SK-N-SH (cell line): ENCODE measurements around the gene PAFAH1B1. TPM values are rescaled to one million over a fixed set of nuclear protein-coding genes. Genes with fewer than 3 reads are reported as not detected.

Experiments
- CTCF ChIA-PET: fragments of 300-600, 350-600 bp; formaldehyde crosslinking; extraction: SDS; loops from one replicate; lab custom pipeline; 2021; lab: Yijun Ruan, JAX
- POLR2A ChIA-PET: fragments of 350-600 bp; sonication (Branson Sonifier 250); formaldehyde crosslinking; extraction: SDS; loops from one replicate; lab custom pipeline; 2020; ENCODE audit warnings: antibody characterized with exemption, inconsistent platforms; lab: Yijun Ruan, JAX
- DNase-seq: peaks from one replicate; pipeline ENCODE4 v3.0.0; 2012
- H2AFZ ChIP-seq: fragments of 200-600 bp; sonication (generic); 2 replicates; pipeline ENCODE4 v1.8.1; 2016; ENCODE audit warnings: antibody characterized with exemption, mild to moderate bottlenecking, low read depth
- H3F3A ChIP-seq: fragments of 200-600 bp; sonication (generic); replicated peaks from 2 replicates; pipeline ENCODE3; 2016; ENCODE audit warnings: antibody characterized with exemption, mild to moderate bottlenecking; ENCODE audit not compliant: insufficient read depth
- H3K27ac ChIP-seq, 2 experiments: fragments of 200-500 bp in 1 of 2; fragments of 200-600 bp in 1 of 2; sonication (Bioruptor generic) in 1 of 2; sonication (generic), shearing (Covaris generic) in 1 of 2; 2 replicates each; pipeline versions ENCODE4 v1.5.1 to v1.6.1; 2014 to 2016; ENCODE audit warnings: low read depth in 2 of 2, inconsistent platforms in 1 of 2, low read length in 1 of 2, mild to moderate bottlenecking in 1 of 2, mixed read lengths in 1 of 2
- H3K27me3 ChIP-seq: fragments of 200-600 bp; sonication (generic), shearing (Covaris generic); 2 replicates; pipeline ENCODE4 v1.6.1; 2016; ENCODE audit warnings: mixed run types; ENCODE audit not compliant: insufficient read depth
- H3K36me3 ChIP-seq, 2 experiments: fragments of 200-500 bp in 1 of 2; fragments of 200-600 bp in 1 of 2; sonication (Bioruptor generic) in 1 of 2; sonication (generic) in 1 of 2; replicated peaks in 1 of 2; 2 replicates each; pipeline versions ENCODE3 to v1.5.1; 2014 to 2016; ENCODE audit warnings: low read length in 1 of 2, mild to moderate bottlenecking in 1 of 2; ENCODE audit not compliant: insufficient read depth in 2 of 2, control insufficient read depth in 1 of 2
- H3K4me1 ChIP-seq, 2 experiments: fragments of 200-500 bp in 1 of 2; fragments of 200-600 bp in 1 of 2; sonication (Bioruptor generic) in 1 of 2; sonication (generic), shearing (Covaris generic) in 1 of 2; 2 replicates each; pipeline versions ENCODE4 v1.5.1 to v1.6.1; 2014 to 2016; ENCODE audit warnings: low read depth in 1 of 2, low read length in 1 of 2, mixed run types in 1 of 2; ENCODE audit not compliant: insufficient read depth in 2 of 2, control insufficient read depth in 1 of 2
- H3K4me2 ChIP-seq: fragments of 200-600 bp; sonication (generic), shearing (Covaris generic); 2 replicates; pipeline ENCODE4 v1.6.1; 2017; ENCODE audit warnings: mixed run types
- H3K4me3 ChIP-seq, 2 experiments: fragments of 200-500 bp in 1 of 2; fragments of 200-600 bp in 1 of 2; sonication (Bioruptor generic) in 1 of 2; sonication (generic), shearing (Covaris generic) in 1 of 2; 2 replicates each; pipeline versions ENCODE4 v1.5.1 to v1.8.1; 2014 to 2016; ENCODE audit warnings: low read depth in 2 of 2, inconsistent platforms in 1 of 2, low read length in 1 of 2, mild to moderate bottlenecking in 1 of 2, mixed read lengths in 1 of 2, moderate library complexity in 1 of 2
- H3K79me2 ChIP-seq: fragments of 200-600 bp; sonication (generic); 2 replicates; pipeline ENCODE4 v1.8.1; 2017; ENCODE audit warnings: mild to moderate bottlenecking; ENCODE audit not compliant: insufficient read depth
- H3K9ac ChIP-seq: fragments of 200-600 bp; sonication (generic); 2 replicates; pipeline ENCODE4 v1.6.1; 2017; ENCODE audit warnings: mixed run types
- H3K9me2 ChIP-seq: fragments of 200-600 bp; sonication (generic); 2 replicates; pipeline ENCODE4 v1.6.1; 2017; ENCODE audit warnings: mixed run types
- H3K9me3 ChIP-seq: fragments of 200-600 bp; sonication (generic); 2 replicates; pipeline ENCODE4 v1.6.1; 2017; ENCODE audit warnings: mixed run types, mild to moderate bottlenecking, moderate library complexity
- H4K20me1 ChIP-seq: fragments of 200-600 bp; sonication (generic); 2 replicates; pipeline ENCODE4 v1.6.1; 2017; ENCODE audit warnings: mild to moderate bottlenecking, mixed run types; ENCODE audit not compliant: insufficient read depth
- CHD2 ChIP-seq: fragments of 150-350 bp; IDR thresholded peaks from 2 replicates; pipeline ENCODE4 v1.6.1; 2018; ENCODE audit warnings: low read length; ENCODE audit not compliant: partially characterized antibody
- CTCF ChIP-seq: fragments of 200-600 bp; sonication (generic); IDR thresholded peaks from 2 replicates; pipeline ENCODE4 v1.6.1; 2017; ENCODE audit warnings: antibody characterized with exemption, mild to moderate bottlenecking, moderate library complexity
- ELF1 ChIP-seq: IDR thresholded peaks from 2 replicates; pipeline ENCODE4 v1.4.0; 2012
- EP300 ChIP-seq, 2 experiments: IDR thresholded peaks; 2 replicates each; pipeline versions ENCODE4 v1.4.0 to v1.6.1; 2012; ENCODE audit warnings: borderline replicate concordance in 1 of 2, low read depth in 1 of 2, low read length in 1 of 2
- FOSL2 ChIP-seq: IDR thresholded peaks from 2 replicates; pipeline ENCODE4 v1.4.0; 2012; ENCODE audit warnings: low read depth, mild to moderate bottlenecking, moderate library complexity, borderline replicate concordance
- FOXJ3 ChIP-seq: sonication (generic); formaldehyde crosslinking; IDR thresholded peaks from 2 replicates; pipeline ENCODE4 v1.5.1; 2020; ENCODE audit warnings: mild to moderate bottlenecking, missing genetic modification reagents
- GABPA ChIP-seq: IDR thresholded peaks from 2 replicates; pipeline ENCODE4 v1.4.0; 2012; ENCODE audit warnings: low read depth, mild to moderate bottlenecking
- MEF2A ChIP-seq: IDR thresholded peaks from 2 replicates; pipeline ENCODE4 v1.4.0; 2012; ENCODE audit warnings: low read depth, borderline replicate concordance
- NFIC ChIP-seq: IDR thresholded peaks from 2 replicates; pipeline ENCODE4 v1.4.0; 2012; ENCODE audit warnings: borderline replicate concordance
- POLR2AphosphoS5 ChIP-seq: IDR thresholded peaks from 2 replicates; pipeline ENCODE4 v1.6.1; 2012; ENCODE audit warnings: low read depth, low read length
- RAD21 ChIP-seq: IDR thresholded peaks from 2 replicates; pipeline ENCODE4 v1.6.1; 2012; ENCODE audit warnings: mild to moderate bottlenecking, low read length
- RXRA ChIP-seq: IDR thresholded peaks from 2 replicates; pipeline ENCODE4 v1.4.0; 2012; ENCODE audit warnings: low read depth, mild to moderate bottlenecking, borderline replicate concordance
- SMC3 ChIP-seq: IDR thresholded peaks from 2 replicates; pipeline ENCODE4 v1.6.1; 2012; ENCODE audit warnings: low read depth, low read length, improper control_type of control experiment
- TEAD4 ChIP-seq: IDR thresholded peaks from 2 replicates; pipeline ENCODE4 v1.4.0; 2012; ENCODE audit warnings: mild to moderate bottlenecking, borderline replicate concordance; ENCODE audit not compliant: insufficient read depth
- USF2 ChIP-seq: fragments of 150-350 bp; IDR thresholded peaks from 2 replicates; pipeline ENCODE4 v1.6.1; 2017; ENCODE audit warnings: antibody characterized with exemption, low read length, low read depth, borderline replicate concordance
- WGBS: methylation state at CpG from one replicate; pipeline ENCODE4 v1.1.6; 2017; ENCODE audit warnings: low lambda C conversion rate; 5-methylcytosine and 5-hydroxymethylcytosine counted together
- polyA plus RNA-seq, 3 experiments: library from polyadenylated mRNA; depleted of rRNA; stranded (reverse); fragments of >200 nt; gene quantifications; 2 replicates each; pipeline ENCODE4 v1.2.3, GENCODE V29; 2012
- TF ChIP-seq, protein P1 (sequence below): IDR thresholded peaks from 2 replicates; pipeline ENCODE4 v1.4.0; 2012; ENCODE audit warnings: low read depth
- TF ChIP-seq, protein P2 (sequence below): IDR thresholded peaks from 2 replicates; pipeline ENCODE4 v1.4.0; 2012; ENCODE audit warnings: low read depth, borderline replicate concordance

PAFAH1B1 gene
- polyA plus RNA-seq, 1 of the 3 experiments (the other 2 are of a cell fraction) = 37.3 TPM

DNA sequence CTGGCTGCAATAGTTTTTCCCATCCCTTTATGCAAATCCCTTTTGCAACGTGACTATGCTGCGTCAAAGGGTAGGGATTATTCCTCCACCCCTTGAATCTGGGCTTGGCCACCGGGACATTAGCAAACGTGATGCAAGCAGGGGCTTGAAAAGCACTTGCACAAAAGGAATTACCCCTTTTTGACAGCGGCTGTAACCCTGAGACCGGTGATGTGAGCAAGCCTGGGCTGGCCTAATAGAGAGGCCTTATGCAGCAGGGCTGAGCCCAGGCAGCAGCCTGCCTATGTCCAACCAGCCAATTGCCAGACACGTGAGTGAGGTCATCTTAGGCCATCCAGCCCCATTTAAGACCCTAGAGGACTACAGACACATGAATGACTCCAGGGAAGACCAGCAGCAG lies 30.4 kb upstream of the PAFAH1B1 start:
- Histone ChIP-seq H2AFZ (no peak overlapping the region), H3K9me3 (no peaks in the 10 kb centered on the region), H3K27me3 (no peaks in the 10 kb centered on the region), H3K4me3 (no peak overlapping the region), H3K79me2 (no peaks in the 10 kb centered on the region), H3K9ac (no peak overlapping the region), H3K4me2 (no peak overlapping the region), H4K20me1 (no peaks in the 10 kb centered on the region), H3K27ac (no peak overlapping the region), H3K4me1 (no peaks in the 10 kb centered on the region), H3K9me2 (no peaks in the 10 kb centered on the region), H3F3A (no peaks in the 10 kb centered on the region), H3K36me3 (no peaks in the 10 kb centered on the region)
- ChIA-PET CTCF (no interaction called here), POLR2A (no interaction called here)
- WGBS = 74% methylated on average over 7 of the region's 7 CpGs
- no peak for TF ChIP-seq CHD2
- TF ChIP-seq, protein P1, sequence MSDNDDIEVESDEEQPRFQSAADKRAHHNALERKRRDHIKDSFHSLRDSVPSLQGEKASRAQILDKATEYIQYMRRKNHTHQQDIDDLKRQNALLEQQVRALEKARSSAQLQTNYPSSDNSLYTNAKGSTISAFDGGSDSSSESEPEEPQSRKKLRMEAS = no peak
- no peak for TF ChIP-seq CTCF
- TF ChIP-seq MEF2A = no peak
- no peak for TF ChIP-seq RAD21
- no peak for TF ChIP-seq POLR2AphosphoS5
- TF ChIP-seq, protein P2, sequence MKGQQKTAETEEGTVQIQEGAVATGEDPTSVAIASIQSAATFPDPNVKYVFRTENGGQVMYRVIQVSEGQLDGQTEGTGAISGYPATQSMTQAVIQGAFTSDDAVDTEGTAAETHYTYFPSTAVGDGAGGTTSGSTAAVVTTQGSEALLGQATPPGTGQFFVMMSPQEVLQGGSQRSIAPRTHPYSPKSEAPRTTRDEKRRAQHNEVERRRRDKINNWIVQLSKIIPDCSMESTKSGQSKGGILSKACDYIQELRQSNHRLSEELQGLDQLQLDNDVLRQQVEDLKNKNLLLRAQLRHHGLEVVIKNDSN = no peak
- no peak for TF ChIP-seq GABPA
- TF ChIP-seq FOSL2 = no peak
- no peak for TF ChIP-seq SMC3
- no peak for TF ChIP-seq FOXJ3 (CRISPR knock-in tag)
- TF ChIP-seq RXRA = no peak
- TF ChIP-seq EP300 (IDR thresholded peaks at IDR 0.05; ENCODE audit: borderline replicate concordance in 1 of 2, low read depth in 1 of 2, low read length in 1 of 2) = no peak
- no peak for TF ChIP-seq NFIC
- TF ChIP-seq ELF1 = no peak
- TF ChIP-seq TEAD4 = no peak
- no peak for TF ChIP-seq USF2
- no peak for DNase-seq
